T-helper 2 cell treated with Interferon-gamma antibody and Interleukin-4, amounts not matched to agents 100 ng/mL and 5 ng/mL, for 36 hours (primary cell): ENCODE results near the gene TMEM186. TPM values are rescaled to one million over a fixed set of nuclear protein-coding genes. Genes with fewer than 3 reads are reported as not detected.
"Not testable (repeated sequence)": the region's sequence is repeated elsewhere in the genome, so short reads cannot be mapped to it uniquely, and the experiment has no call there.

Source experiments
- intact Hi-C: fragments of 100-400 bp; cut with micrococcal nuclease; formaldehyde crosslinking; loops from one replicate; pipeline ENCODE4 v1.15.1; 2023
- total RNA-seq: library from RNA; stranded (reverse); gene quantifications from 2 replicates; pipeline ENCODE4 v1.2.3, GENCODE V29; 2022

TMEM186 gene
- total RNA-seq, 1 donor from 2014 or later = 10.0 TPM

DNA sequence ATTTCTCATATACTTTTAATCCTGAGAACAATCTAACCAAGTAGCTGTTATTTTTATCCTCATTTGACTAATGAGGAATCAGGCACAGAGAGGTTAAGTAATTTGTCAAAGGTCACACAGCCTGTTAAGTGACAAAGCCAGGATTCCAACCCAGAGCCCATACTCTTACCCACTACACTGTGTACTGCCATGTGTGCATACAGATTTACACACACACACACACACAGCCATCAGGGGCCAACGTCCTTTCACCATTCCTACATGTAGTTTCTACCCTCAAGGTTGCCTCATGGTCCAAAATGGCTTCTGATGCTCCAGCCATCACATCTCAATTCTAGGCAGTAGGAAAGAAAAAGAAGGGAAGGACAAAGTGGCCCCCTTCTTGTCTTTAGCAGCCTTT lies 22.1 kb downstream of the TMEM186 start:
- intact Hi-C loops = no loop called here

DNA sequence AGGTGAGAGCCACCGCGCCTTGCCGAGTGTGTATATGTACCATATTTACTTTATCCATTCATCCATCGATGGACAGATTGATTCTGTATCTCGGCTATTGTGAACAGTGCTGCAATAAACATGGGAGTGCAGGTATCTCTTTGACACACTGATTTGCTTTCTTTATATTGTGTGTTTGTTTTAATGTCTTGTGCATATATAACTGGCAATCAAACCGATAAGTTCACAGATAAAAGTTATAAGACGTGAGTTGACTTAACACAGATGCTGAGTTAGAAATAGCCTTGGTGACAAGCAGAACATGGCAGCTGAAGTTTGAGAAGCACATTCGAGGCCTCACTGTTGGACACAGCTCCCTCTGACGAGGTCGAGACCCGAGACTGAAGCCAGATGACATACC lies 23.2 kb downstream of the TMEM186 start:
- intact Hi-C loops = no loop called here

DNA sequence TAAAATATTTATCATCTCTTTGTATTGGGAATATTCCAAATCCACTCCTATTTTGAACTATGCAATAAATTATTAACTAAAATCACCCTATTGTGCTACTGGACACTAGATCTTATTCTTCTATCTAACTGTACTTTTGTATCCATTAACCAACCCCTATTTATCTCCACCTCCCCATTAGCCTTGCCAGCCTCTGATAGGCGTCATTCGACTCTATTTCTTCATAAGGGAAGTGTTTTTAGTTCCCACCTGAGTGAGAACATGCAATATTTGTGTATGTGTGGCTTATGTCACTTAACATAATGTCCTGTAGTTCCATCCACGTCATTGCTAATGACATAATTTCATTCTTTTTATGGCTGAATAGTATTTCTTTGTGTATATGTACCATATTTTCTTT lies 23.9 kb downstream of the TMEM186 start:
- intact Hi-C loops = no loop called here

DNA sequence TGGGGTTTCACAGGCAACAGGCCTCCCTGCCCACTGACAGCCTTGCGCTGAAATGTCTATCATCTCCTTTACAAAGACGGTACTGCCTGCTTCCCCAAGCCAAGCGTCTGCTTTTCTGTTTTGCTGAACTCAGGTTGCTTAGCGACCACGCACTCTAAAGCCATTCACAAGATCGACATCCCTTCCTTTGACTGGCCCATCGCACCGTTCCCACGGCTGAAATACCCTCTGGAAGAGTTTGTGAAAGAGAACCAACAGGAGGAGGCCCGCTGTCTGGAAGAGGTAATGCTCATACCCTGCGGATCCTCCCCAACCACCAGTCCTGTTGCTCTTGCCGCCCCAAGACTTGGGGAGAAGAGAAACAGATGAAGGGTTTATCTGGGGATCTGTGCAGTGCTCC lies 28.7 kb downstream of the TMEM186 start:
- intact Hi-C loops = no loop called here

DNA sequence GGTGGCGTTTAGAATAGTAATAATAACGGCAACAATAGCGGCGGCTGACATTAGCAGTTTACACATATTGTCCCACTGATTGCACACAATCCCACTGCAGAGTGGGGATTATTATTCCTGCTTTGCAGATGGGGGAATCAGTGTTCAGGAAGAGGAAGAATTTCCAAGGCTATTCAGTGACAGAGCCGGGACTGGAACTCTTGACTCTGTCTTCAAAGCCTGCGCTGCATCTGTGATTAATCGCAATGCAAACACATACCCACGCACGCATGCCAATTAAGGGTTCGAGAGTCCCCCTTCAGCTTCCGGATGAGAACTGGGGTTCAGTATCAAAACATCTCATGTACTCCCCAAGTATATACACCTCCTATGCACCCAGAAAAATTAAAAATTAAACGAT lies 29.2 kb downstream of the TMEM186 start:
- intact Hi-C loops = no loop called here

DNA sequence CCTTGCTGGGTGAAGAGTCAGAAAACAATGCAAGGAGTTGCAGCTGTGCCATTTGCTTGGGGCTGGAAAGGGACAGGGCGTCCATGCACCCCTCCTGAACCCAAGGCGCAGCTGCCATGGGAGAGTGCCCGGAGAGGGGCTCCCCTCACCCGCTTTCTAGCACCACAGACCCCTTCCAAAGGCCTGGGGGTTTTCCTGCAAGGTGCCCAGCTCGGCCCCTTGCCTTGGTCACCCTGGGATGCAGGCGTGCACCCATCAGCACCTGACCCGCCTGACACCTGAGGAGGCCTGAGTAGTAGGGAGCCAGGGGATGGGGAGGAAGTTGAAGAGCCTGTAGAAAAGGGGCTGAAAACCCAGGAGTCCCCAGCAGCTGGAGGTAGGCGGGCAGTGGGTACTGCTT lies 30.3 kb downstream of the TMEM186 start:
- intact Hi-C loops = no loop called here

DNA sequence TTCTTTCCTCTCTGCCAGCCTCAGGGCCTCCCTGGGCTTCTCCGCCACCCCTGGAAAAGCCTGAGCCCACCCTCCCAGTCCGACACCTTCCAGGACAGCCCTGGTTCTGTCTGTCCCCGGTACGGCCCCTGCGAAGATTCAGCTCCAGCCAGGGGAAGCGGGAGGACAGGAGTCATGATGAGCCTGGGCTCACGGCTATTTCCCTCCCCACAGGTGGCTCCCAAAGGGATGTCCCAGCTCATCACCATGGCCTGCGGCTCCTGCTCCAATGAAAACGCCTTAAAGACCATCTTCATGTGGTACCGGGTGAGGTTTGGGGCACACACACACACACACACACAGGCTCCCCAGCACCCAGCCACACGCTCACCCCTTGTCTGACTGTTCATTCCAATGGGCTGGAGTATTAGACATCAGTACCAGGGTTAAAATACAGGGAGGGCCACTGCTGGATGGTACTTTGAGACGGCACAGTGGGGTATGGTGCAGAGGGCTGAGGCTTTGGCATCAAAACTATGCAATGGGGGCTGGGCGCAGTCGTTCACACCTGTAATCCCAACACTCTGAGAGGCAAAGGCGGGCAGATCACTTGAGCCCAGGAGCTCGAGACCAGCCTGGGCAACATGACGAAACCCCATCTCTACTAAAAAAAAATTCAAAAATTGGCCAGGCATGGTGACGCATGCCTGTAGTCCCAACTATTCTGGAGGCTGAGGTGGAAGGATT lies 32.8 kb downstream of the TMEM186 start:
- intact Hi-C loops = no loop called here

DNA sequence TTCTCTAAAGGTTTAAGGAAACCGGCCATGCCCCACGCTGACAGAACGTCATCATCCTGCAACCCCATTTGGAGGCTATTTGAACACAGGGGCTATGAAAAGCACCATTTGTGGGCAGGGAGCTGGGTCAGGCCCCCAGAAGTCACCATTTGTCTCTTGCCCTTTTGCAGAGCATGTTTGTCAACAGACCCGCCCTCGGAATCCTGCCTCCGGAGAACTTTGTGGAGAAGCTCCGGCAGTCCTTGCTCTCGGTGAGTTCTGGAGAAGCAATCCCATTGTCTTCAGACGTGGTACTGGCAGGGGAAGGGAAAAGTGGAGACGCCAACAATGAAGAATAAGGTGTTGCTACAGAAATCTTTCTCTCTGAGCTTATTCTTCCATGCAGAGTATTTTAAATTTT lies 33.5 kb downstream of the TMEM186 start:
- intact Hi-C loops = no loop called here

DNA sequence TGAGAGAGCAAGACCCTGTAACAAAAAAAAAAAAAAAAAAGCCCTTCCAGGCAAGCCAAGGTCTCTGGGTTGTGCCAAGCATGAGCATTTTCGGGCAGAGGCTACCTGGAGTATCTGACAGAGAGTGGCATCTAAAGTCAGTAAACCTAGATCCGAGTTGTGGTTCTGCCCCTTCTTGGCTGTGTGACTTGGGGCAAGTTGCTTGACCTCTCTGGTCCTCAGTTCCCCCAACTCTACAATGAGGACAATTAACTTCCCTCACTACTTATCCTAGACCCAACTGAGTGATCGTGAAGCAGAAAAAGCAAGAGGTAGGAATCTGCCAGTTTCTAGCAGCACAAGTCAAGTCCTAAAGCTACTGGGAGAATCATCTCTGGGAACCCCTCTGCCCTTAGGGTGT lies 34.4 kb downstream of the TMEM186 start:
- intact Hi-C loops = no loop called here

DNA sequence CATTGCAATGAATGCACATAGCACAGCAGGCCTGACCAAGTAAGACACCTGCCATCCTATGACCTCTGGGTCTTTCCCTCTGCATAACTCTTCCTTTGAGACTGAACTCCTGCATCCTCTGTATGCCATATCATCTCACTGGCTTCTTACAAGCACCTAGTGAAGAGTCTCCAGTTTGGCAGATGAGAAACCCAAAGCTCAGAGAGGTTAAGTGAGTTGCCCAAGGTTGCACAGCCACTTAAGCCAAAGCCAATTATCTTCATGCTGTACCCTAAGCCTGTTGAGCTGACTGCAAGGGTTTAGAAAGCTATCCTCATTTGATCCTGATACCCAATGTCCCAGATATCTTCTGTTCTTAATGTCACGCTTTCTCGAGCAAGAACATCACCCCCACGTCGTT lies 35.2 kb downstream of the TMEM186 start:
- intact Hi-C loops = no loop called here

DNA sequence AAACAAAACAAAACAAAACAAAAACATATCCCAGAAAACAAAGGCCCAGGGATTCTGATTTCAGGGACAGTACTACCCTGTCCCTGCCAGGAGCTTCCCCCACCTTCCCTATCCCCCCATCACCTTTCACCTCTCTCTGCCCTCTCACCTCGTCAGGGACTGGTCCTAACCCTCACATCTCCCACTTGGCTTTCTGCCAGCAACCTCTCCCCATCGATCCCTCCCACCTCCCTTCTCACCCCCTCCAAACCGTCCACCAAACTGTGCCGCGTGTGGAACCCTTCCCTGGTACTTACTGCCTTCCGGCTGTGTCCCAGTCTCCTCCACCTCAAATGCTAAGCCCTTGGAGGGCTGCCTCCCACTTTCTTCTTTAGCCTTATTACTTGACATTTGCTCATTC lies 36.4 kb downstream of the TMEM186 start:
- intact Hi-C loops = no loop called here

DNA sequence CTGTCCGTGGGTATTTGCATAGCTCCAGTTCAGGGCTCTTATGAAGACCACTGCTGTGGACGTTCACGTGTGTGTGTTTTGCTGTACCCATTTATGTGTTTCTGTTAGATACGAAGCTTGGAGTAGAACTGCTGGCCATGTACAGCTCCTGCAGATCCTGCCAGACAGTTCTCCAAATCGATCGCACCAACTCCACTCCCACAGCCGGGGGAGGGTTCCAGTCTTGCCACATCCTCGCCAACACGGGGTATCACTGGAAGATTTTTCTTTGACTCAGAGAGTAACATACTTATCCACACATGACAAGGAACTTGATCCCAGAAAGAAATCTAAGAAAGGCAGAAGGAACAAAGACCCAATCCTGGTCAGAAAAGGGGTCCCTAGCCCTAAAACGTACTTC lies 37.4 kb downstream of the TMEM186 start:
- intact Hi-C loops = no loop called here

DNA sequence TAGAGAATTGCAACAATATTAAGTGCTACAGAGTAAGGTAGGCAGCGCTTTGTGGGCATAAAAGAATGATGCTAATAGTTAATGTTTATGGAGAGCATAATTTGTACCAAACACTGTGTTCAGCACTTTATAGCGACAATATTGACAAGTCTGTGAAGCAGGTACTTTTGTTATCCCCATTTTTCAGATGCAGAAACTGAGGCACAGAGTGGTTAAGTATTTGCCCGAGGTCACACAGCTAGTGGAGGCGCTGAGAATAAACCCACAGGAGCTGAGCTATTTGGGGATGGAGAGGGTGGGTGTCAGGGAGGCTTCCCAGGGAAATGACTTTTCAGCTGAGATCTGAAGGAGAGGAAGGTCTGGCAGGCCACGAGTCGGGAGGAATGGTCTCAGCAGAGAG lies 39.4 kb downstream of the TMEM186 start:
- intact Hi-C loops = no loop called here

DNA sequence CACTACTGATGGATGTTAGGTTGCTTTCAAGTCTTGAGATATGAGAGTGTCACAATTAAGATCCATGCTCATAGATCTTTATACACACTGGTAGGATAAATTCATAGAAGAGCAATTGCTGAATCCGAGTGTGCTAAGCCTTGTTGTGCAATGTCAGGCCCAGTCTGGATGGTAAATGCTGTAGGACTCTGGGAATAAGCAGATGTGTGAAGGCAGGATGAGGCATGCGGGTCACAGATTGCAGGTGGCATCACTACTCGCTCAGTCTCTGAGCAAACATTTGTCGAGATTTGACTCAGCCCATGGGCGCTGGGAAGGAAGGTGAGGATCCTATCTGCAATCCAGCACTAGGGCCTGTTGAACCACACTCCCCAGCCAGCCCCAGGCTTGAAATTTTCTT lies 40.7 kb downstream of the TMEM186 start:
- intact Hi-C loops = no loop called here

DNA sequence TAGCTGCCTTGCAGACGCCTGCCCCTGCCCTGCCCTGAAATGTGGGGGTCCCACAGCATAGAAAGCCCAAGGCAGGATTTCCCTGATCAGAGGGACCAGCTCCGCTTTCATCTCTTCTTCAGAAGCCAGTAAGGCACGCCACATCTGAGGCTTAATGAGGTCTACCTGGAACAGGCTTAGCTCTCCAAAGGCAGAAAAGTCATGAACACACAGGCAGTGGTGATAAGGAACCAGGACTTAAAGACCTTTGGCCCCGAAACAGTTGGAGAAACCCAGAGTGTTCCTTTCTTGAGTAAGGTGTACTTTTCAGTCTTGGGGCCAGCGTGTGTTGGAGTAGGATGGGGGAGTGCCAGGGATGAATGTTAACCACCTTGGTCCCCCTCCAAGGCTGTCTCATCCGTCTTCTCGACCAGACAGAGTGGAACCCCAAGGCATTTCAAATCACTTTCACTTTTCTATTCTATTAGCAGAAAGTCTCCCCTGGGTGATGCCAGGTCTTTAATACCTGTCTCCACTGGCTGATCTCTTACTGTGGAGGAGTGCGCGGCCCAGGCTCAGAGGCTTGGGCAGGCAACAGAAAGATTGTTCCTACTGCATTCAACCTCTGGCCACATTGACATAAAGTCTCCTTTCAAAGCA lies 43.9 kb downstream of the TMEM186 start:
- intact Hi-C loops = no loop called here

DNA sequence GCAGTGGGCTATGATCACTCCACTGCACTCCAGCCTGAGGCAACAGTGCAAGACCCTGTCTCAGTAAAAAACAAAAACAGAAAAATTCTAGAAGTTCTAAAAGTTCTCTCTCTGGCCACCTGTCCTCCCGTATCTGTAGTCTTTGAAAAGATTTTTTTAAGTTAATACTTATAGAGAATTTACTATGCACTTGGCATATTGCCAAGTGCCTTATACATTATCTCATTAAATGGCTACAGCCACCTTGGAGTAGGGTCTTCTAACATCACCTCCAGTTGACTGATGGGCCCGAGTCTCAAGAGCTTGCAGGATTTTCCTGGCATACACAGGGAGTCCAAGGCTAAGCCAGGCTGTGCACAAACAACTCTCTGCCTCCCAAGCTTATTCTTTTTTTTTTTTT lies 44.7 kb downstream of the TMEM186 start:
- intact Hi-C loops = no loop called here

DNA sequence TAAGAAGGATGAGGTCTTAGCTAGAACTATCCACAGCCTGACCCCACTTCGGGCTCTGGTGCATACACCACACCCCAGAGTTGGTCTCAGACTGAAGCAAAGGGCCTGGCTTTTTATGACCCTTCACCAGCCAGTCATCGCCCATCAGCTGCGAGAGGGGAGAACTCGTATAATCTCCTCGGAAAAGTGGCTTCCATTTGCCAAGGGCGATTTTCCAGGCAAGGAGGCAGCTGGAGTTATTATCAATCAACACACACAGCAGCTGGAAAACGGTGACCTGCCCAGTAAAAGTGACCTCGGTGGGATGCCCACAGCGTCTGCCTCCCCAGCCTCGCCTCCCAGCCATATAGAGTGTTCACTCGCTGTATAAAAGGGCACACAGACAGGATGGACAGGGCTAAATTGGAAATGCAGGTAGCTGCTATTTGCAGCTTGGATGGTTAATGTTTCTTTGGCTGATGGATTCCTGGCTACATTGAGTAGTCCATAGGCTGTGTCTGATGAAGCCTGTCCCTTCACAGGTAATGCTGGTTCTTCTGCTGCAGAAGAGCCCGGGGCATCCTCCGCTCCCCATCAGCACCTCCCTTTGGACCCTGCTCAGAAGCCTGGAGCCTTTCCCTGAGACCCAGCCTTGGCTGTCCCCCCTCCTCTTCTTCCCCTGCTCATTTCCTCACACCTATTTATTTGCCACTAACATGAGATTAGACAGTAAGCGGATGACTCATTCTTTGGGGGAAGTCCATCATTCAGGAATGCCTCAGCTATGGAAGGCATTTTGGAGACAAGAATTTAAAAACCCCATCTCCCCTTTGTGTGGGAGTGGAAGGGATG lies 45.7 kb downstream of the TMEM186 start:
- intact Hi-C loops = no loop called here

DNA sequence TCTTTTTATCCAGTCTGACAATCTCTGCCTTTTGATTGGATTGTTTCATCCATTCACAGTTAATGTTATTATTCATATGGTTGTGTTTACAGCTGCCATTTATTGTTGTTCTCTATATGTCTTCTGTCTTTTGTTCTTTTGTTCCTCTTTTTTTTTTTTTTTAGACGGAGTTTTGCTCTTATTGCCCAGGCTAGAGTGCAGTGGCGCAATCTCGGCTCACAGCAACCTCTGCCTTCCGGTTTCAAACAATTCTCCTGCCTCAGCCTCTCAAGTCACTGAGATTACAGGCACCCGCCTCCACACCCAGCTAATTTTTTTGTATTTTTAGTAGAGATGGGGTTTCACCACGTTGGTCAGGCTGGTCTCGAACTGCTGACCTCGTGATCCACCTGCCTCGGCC lies 48.5 kb downstream of the TMEM186 start:
- intact Hi-C loops = not testable (repeated sequence)
